Liver (tissue), 3 donors: ENCODE measurements around the gene RDX.

Source experiments
- ATF3 ChIP-seq: IDR thresholded peaks from 2 replicates; pipeline ENCODE4 v1.6.1; 2016; ENCODE audit warnings: antibody characterized with exemption
- CTCF ChIP-seq: fragments of 150-350 bp; IDR thresholded peaks from 2 replicates; pipeline ENCODE4 v1.5.1; 2017; ENCODE audit warnings: improper control_type of control experiment, low read depth, low read length; ENCODE audit not compliant: missing input control
- GABPA ChIP-seq, 2 donors: IDR thresholded peaks in 1 of 2; conservative IDR thresholded peaks in 1 of 2; 2 replicates each; pipeline ENCODE4 v1.6.1; 2016; ENCODE audit warnings: antibody characterized with exemption in 2 of 2, mild to moderate bottlenecking in 1 of 2, moderate library complexity in 1 of 2
- MAX ChIP-seq: IDR thresholded peaks from 2 replicates; pipeline ENCODE4 v1.6.1; 2016; ENCODE audit warnings: antibody characterized with exemption
- RAD21 ChIP-seq, 2 donors: IDR thresholded peaks; 2 replicates each; pipeline ENCODE4 v1.6.1; 2016; ENCODE audit warnings: antibody characterized with exemption in 2 of 2, mild to moderate bottlenecking in 2 of 2
- RXRA ChIP-seq, 2 donors: IDR thresholded peaks; 2 replicates each; pipeline ENCODE4 v1.6.1; 2017 to 2018; ENCODE audit warnings: antibody characterized with exemption in 2 of 2, mild to moderate bottlenecking in 1 of 2
- TAF1 ChIP-seq: conservative IDR thresholded peaks from 2 replicates; pipeline ENCODE4 v1.6.1; 2016; ENCODE audit warnings: antibody characterized with exemption, mild to moderate bottlenecking
- YY1 ChIP-seq: IDR thresholded peaks from 2 replicates; pipeline ENCODE4 v1.6.1; 2016; ENCODE audit warnings: antibody characterized with exemption, mild to moderate bottlenecking
- donor health status: healthy.
- donor health status: healthy.

- TF ChIP-seq CTCF (no peak), YY1 (no peak), MAX (no peak), RAD21 (IDR thresholded peaks at IDR 0.05) (no peak), GABPA (IDR thresholded peaks at IDR 0.05 in 1 of 2, conservative IDR thresholded peaks at IDR 0.05 in 1 of 2) (no peak), RXRA (IDR thresholded peaks at IDR 0.05) (no peak), ATF3 (no peak), TAF1 (no peak)
These were observed 139.9 kb downstream of the RDX start for GRCh38 chr11:110156503-110156902.
